ENCODE results near the gene EXOC3L1. TPM values are rescaled to one million over a fixed set of nuclear protein-coding genes. Genes with fewer than 3 reads are reported as not detected.

EXOC3L1 gene
- polyA plus RNA-seq, 1 donor, result 2.1 TPM

DNA sequence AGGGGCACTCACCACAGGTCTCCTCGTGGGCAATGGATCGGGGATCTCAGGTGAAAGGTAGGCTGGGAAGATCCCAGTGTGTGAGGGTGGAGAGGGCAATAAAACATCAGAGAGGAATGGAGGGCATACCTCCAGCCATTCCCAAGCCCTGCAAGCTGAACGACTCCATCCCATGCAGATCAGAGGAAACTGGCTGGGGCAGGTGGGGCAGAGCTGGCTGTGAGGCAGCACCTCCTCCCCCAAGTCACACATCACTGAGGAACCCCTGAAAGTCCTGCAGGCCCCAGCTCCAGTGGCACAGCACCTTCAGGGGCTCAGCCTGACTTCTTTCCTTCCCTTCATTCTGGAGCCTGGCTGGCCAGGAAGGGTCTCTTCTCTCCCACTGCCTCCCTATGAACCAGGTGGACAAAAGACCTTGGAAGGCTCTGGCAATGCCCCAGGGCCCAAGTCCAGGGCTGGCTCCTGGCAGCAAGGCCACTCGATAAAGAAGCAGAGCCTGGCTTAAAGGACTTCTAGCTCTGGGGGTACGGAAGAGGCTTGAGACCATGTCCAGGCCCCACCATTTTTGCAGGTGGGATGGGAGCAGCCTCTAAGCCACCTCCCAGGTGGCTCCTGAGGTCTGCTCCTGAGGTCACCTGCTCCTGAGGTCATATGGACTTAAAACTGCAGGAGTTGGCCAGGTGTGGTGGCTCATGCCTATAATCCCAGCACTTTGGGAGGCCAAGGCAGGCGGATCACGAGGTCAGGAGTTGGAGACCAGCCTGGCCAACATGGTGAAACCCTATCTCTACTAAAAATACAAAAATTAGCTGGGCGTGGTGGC, 23.5 kb upstream of the EXOC3L1 start:
- no peak for DNase-seq
- Histone ChIP-seq H3K4me1 (ENCODE audit: control insufficient read depth, insufficient read depth, low read length) (no peaks in the 10 kb centered on the region), H3K9me3 (ENCODE audit: control insufficient read depth, low read depth, low read length) (no peaks in the 10 kb centered on the region), H3K27me3 (ENCODE audit: control insufficient read depth, insufficient read depth, low read length) (no peaks in the 10 kb centered on the region), H3K27ac (ENCODE audit: low read length) (no peak overlapping the region), H3K4me3 (ENCODE audit: low read length) (no peak overlapping the region), H3K36me3 (ENCODE audit: control insufficient read depth, insufficient read depth, low read length) (peaks cover 2% of the 10 kb centered on the region)
- WGBS (ENCODE audit: insufficient coverage, low lambda C conversion rate), result no CpG with 5 or more reads among the region's 8 CpGs

DNA sequence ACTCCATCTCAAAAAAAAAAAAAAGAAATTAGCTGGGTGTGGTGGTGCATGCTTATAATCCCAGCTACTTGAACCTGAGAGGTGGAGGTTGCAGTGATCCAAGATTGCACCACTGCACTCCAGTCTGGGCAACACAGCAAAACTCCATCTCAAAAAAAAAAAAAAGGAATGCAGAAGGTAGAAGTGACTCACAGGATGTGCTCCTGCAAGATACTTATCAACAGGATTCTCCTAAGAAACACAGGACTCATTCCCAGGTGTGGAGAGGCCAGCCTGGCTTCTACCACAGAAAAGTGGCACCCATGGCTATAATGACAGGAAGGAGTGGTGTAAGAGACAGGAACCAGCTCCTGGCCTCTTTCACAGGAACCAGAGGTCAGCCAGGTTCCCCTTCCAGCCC, 22.8 kb upstream of the EXOC3L1 start:
- H3K4me1 ChIP-seq (ENCODE audit: control insufficient read depth, insufficient read depth, low read length), result no peaks in the 10 kb centered on the region
- DNase-seq, result no peak
- no peaks in the 10 kb centered on the region for H3K27me3 ChIP-seq (ENCODE audit: control insufficient read depth, insufficient read depth, low read length)
- H3K27ac ChIP-seq (ENCODE audit: low read length), result no peak overlapping the region
- H3K4me3 ChIP-seq (ENCODE audit: low read length), result no peak overlapping the region
- H3K9me3 ChIP-seq (ENCODE audit: control insufficient read depth, low read depth, low read length), result no peaks in the 10 kb centered on the region
- peaks cover 2% of the 10 kb centered on the region for H3K36me3 ChIP-seq (ENCODE audit: control insufficient read depth, insufficient read depth, low read length)

DNA sequence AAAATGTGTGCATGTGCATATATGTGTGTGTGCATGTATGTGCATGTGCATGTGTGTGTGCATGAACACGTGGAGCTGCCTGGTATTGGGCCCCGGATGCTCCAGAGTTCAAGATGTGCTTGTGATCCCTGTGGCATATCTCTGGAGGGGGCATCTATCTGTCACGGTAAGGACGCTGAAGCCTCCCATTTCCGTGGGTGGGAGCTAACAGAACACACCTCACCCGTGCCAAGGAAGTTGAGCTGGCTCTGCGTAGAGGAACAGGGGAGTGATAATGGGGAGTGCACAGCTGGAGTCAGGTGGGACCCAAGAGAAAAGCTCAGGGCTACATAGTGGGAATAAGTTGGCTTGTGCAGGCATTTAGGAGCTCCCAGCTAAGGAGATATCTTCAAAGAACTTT, 21.7 kb upstream of the EXOC3L1 start:
- H3K27ac ChIP-seq (ENCODE audit: low read length), result no peak overlapping the region
- no peaks in the 10 kb centered on the region for H3K27me3 ChIP-seq (ENCODE audit: control insufficient read depth, insufficient read depth, low read length)
- no peak overlapping the region for H3K4me3 ChIP-seq (ENCODE audit: low read length)
- WGBS (ENCODE audit: insufficient coverage, low lambda C conversion rate), result no CpG with 5 or more reads among the region's 7 CpGs
- DNase-seq, result no peak
- H3K36me3 ChIP-seq (ENCODE audit: control insufficient read depth, insufficient read depth, low read length), result no peaks in the 10 kb centered on the region
- no peaks in the 10 kb centered on the region for H3K9me3 ChIP-seq (ENCODE audit: control insufficient read depth, low read depth, low read length)
- no peaks in the 10 kb centered on the region for H3K4me1 ChIP-seq (ENCODE audit: control insufficient read depth, insufficient read depth, low read length)

DNA sequence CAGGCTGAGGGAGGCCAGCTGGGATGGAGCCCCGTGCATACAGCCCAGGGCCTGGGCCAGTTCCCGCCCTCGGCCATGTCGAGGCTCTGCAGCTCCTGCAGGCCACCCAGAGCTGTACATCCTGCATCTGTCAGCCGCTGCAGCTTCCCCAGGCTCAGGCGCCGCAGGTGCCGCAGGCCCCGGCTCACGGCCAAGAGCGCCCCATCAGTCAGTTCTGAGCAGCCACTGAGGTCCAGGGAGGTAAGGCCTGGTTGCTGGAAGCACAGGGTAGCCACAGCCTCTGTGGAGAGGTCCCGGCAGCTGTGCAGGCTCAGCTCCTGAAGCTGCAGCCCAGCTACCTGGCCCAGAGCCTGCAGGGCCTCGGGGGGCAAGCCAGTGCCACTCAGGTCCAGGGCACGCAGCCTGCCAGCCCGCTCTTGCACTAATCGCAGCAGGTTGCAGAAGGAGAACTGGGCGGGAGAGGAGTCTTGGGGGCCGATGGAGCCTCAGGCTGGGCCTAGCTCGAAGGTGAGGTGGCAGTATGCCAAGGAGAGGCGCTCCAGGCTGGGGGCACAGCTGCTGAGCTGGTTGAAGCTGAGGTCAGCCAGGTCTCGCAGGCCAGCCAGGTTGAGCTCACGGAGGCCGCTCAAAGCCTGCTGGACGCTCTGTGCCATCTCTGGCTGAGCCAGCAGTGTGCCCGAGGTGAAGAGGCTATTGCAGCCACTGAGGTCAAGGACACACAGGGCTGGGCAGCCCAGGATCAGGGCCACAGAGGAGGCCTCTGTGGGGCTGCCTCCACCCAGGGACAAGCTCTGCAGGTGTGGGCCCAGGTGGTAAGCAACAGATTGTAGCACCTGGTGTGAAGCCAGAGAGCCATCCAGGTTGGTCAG, 20.4 kb upstream of the EXOC3L1 start:
- Histone ChIP-seq H3K27me3 (ENCODE audit: control insufficient read depth, insufficient read depth, low read length) (no peaks in the 10 kb centered on the region), H3K27ac (ENCODE audit: low read length) (no peak overlapping the region), H3K4me3 (ENCODE audit: low read length) (no peak overlapping the region), H3K4me1 (ENCODE audit: control insufficient read depth, insufficient read depth, low read length) (no peaks in the 10 kb centered on the region), H3K36me3 (ENCODE audit: control insufficient read depth, insufficient read depth, low read length) (peaks cover 4% of the 10 kb centered on the region), H3K9me3 (ENCODE audit: control insufficient read depth, low read depth, low read length) (no peaks in the 10 kb centered on the region)
- no peak for DNase-seq
- no CpG with 5 or more reads among the region's 25 CpGs for WGBS (ENCODE audit: insufficient coverage, low lambda C conversion rate)

DNA sequence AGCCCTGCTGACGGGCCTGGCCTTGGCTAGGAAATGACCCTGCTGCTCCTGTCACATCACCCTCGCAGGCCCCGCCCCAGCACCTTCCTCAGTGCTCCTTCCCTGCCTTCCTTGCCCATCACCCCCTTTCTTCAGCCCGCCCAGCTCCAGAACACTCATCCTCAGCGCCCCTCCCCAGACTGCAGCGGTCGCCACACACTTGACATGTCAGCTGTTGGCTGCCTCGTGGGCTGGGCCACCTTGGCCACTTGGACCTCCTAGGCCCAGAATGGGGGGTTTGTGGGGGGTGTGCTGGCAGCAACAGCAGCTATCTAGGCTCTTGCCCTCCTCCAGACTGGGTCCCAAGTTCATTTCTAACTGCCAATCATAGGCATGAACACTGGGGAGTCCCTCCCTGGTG, 19.6 kb upstream of the EXOC3L1 start:
- no peaks in the 10 kb centered on the region for H3K27me3 ChIP-seq (ENCODE audit: control insufficient read depth, insufficient read depth, low read length)
- DNase-seq, result no peak
- H3K4me1 ChIP-seq (ENCODE audit: control insufficient read depth, insufficient read depth, low read length), result no peaks in the 10 kb centered on the region
- no CpG with 5 or more reads among the region's 8 CpGs for WGBS (ENCODE audit: insufficient coverage, low lambda C conversion rate)
- peaks cover 5% of the 10 kb centered on the region for H3K36me3 ChIP-seq (ENCODE audit: control insufficient read depth, insufficient read depth, low read length)
- no peaks in the 10 kb centered on the region for H3K9me3 ChIP-seq (ENCODE audit: control insufficient read depth, low read depth, low read length)
- H3K27ac ChIP-seq (ENCODE audit: low read length), result no peak overlapping the region
- H3K4me3 ChIP-seq (ENCODE audit: low read length), result no peak overlapping the region

DNA sequence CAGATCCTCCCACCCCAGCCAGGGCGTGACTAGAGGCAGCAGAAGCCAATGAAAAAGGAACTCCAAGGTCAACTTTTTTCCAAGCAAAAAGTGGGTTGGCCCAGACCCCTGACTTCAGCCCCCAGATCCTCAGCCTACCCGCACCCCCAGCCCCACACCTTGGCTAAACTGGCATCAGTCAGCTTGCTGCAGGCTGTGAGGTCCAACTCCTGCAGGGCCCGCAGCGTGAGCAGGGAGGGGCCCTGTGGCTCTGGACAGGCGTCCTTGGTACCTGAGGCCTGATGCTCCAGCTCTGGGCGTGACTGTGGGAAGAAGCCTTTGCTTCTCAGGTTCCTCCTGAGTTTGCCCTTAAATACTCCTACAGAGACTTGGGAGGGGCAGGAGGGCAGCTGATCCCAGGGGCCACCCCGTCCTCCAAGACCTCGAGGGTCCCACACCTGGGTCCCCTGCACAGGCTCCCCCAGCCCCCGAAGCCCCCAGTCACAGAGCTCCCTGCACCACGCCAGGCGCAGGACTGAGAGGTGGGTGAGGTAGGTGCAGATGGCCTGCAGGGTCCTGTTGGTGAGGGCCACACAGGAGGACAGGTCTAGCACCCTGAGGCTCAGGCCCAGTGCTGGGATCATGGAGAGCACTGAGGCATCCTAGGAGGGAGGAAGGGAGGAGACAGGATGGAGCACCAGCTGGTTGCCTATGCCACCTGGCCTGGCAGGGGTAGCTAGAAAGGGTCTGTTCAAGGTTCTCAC, 18.4 kb upstream of the EXOC3L1 start:
- WGBS (ENCODE audit: insufficient coverage, low lambda C conversion rate), result no CpG with 5 or more reads among the region's 11 CpGs
- peaks cover 14% of the 10 kb centered on the region for H3K36me3 ChIP-seq (ENCODE audit: control insufficient read depth, insufficient read depth, low read length)
- H3K4me1 ChIP-seq (ENCODE audit: control insufficient read depth, insufficient read depth, low read length), result no peaks in the 10 kb centered on the region
- no peaks in the 10 kb centered on the region for H3K27me3 ChIP-seq (ENCODE audit: control insufficient read depth, insufficient read depth, low read length)
- no peak overlapping the region for H3K27ac ChIP-seq (ENCODE audit: low read length)
- H3K4me3 ChIP-seq (ENCODE audit: low read length), result no peak overlapping the region
- DNase-seq, result no peak
- no peaks in the 10 kb centered on the region for H3K9me3 ChIP-seq (ENCODE audit: control insufficient read depth, low read depth, low read length)

DNA sequence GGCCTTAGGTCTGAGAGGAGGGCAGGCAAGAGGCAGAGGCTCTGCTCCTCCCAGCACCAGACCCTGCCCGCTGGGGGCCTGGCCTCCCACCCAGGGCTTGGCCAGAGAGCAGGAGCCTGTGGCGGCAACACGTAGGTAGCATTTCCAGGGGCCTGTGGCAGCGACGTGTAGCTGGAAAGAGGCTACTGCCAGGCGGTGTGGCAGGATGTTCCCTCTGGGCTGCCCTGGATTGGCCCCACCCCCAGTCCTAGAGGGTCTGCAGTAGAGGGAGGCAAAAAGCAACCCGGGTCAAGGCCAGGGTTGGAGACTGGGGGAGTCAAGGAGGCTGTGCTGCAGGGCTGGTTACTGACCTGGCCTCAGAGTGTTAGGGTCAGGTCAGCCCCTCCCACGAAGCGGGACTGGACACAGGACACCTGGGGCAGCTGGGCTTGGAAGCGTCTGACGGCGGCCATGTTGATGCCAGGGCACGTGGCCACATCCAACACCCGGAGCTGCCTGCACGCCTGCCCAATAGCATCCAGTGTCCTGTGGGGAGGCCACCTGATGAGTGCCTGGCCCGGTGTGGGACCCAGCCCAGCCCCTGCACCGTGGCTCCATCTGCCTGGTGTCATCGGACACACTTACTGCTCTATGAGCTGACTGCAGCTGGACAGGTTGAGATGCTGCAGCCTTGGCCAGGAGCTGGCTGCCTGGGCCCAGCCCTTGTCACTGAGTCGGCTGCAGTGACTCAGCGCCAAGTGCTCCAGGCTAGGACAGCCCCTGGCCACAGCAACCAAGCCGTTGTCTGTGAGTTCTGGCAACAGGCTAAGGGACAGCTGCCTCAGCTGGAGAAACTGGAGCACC, 17.5 kb upstream of the EXOC3L1 start:
- WGBS (ENCODE audit: insufficient coverage, low lambda C conversion rate), result no CpG with 5 or more reads among the region's 21 CpGs
- H3K27ac ChIP-seq (ENCODE audit: low read length), result no peak overlapping the region
- H3K4me3 ChIP-seq (ENCODE audit: low read length), result no peak overlapping the region
- no peaks in the 10 kb centered on the region for H3K4me1 ChIP-seq (ENCODE audit: control insufficient read depth, insufficient read depth, low read length)
- no peaks in the 10 kb centered on the region for H3K9me3 ChIP-seq (ENCODE audit: control insufficient read depth, low read depth, low read length)
- H3K27me3 ChIP-seq (ENCODE audit: control insufficient read depth, insufficient read depth, low read length), result no peaks in the 10 kb centered on the region
- peaks cover 23% of the 10 kb centered on the region for H3K36me3 ChIP-seq (ENCODE audit: control insufficient read depth, insufficient read depth, low read length)
- DNase-seq, result no peak

DNA sequence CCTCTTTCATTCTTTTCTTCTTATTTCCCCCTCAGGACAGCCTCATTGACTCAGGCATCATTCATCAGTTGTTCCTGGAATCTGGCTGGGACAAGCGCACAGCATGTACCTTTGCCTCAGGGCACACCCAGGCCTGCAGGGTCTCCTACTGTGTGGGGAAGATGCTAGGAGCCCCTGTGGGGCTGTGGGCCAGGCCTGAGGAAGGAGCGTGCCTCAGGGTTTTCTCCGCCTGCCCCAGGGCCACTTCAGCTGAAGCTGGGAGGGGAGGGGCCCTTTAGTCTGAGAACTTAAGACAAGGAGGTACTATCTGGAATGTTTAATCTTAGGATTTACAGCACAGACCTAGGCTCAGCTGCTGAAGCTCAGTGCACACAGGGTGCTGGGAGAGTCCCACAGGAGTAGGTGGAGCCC, 16.9 kb upstream of the EXOC3L1 start:
- DNase-seq, result no peak
- Histone ChIP-seq H3K4me3 (ENCODE audit: low read length) (no peak overlapping the region), H3K4me1 (ENCODE audit: control insufficient read depth, insufficient read depth, low read length) (no peaks in the 10 kb centered on the region), H3K9me3 (ENCODE audit: control insufficient read depth, low read depth, low read length) (no peaks in the 10 kb centered on the region), H3K36me3 (ENCODE audit: control insufficient read depth, insufficient read depth, low read length) (peaks cover 29% of the 10 kb centered on the region), H3K27me3 (ENCODE audit: control insufficient read depth, insufficient read depth, low read length) (no peaks in the 10 kb centered on the region), H3K27ac (ENCODE audit: low read length) (no peak overlapping the region)
- no CpG with 5 or more reads among the region's 3 CpGs for WGBS (ENCODE audit: insufficient coverage, low lambda C conversion rate)

DNA sequence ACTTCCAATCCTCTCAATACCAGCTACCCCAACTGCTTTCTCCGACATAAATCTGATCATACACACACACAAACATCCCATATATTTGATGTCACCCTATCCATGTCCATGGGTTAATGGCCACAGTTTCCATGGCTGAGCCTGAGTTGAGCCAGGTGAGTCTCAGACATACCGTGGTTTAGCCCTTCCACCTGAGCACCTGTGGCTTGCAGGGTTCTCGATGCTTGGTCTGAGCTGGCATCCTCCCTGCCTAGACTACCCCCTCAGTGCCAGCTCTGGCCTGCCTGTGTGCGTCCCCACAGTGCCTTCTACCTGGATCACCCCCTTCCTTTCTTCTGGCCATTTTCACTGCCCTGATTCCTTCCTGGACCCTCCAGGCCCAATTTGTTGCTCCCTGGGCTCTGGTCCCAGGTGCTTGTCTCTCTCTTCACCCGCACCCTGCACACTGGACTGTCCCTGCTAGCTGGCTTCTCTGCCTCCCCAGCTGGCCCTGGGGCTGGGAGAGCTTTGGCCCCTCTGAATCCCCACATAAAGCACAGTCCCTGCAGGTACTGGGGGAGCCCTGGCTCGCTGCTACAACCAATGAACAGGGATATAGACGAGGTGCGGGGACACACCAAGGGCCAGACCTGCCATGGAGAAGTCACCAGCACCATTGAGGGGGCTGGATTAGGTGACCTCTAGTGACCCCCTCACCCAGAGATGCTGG, 16.3 kb upstream of the EXOC3L1 start:
- peaks cover 34% of the 10 kb centered on the region for H3K36me3 ChIP-seq (ENCODE audit: control insufficient read depth, insufficient read depth, low read length)
- no peak overlapping the region for H3K4me3 ChIP-seq (ENCODE audit: low read length)
- H3K27me3 ChIP-seq (ENCODE audit: control insufficient read depth, insufficient read depth, low read length), result no peaks in the 10 kb centered on the region
- DNase-seq, result no peak
- H3K4me1 ChIP-seq (ENCODE audit: control insufficient read depth, insufficient read depth, low read length), result no peaks in the 10 kb centered on the region
- H3K9me3 ChIP-seq (ENCODE audit: control insufficient read depth, low read depth, low read length), result no peaks in the 10 kb centered on the region
- no peak overlapping the region for H3K27ac ChIP-seq (ENCODE audit: low read length)
- WGBS (ENCODE audit: insufficient coverage, low lambda C conversion rate), result no CpG with 5 or more reads among the region's 8 CpGs
